SK-N-SH (cell line): Measurements from ENCODE around the gene OCSTAMP. TPM values are rescaled to one million over a fixed set of nuclear protein-coding genes. Genes with fewer than 3 reads are reported as not detected.

Experiments
- CTCF ChIA-PET: fragments of 300-600, 350-600 bp; formaldehyde crosslinking; extraction: SDS; loops from one replicate; lab custom pipeline; 2021; lab: Yijun Ruan, JAX
- POLR2A ChIA-PET: fragments of 350-600 bp; sonication (Branson Sonifier 250); formaldehyde crosslinking; extraction: SDS; loops from one replicate; lab custom pipeline; 2020; ENCODE audit warnings: antibody characterized with exemption, inconsistent platforms; lab: Yijun Ruan, JAX
- DNase-seq: peaks from one replicate; pipeline ENCODE4 v3.0.0; 2012
- H2AFZ ChIP-seq: fragments of 200-600 bp; sonication (generic); 2 replicates; pipeline ENCODE4 v1.8.1; 2016; ENCODE audit warnings: antibody characterized with exemption, mild to moderate bottlenecking, low read depth
- H3F3A ChIP-seq: fragments of 200-600 bp; sonication (generic); replicated peaks from 2 replicates; pipeline ENCODE3; 2016; ENCODE audit warnings: antibody characterized with exemption, mild to moderate bottlenecking; ENCODE audit not compliant: insufficient read depth
- H3K27ac ChIP-seq, 2 experiments: fragments of 200-500 bp in 1 of 2; fragments of 200-600 bp in 1 of 2; sonication (Bioruptor generic) in 1 of 2; sonication (generic), shearing (Covaris generic) in 1 of 2; 2 replicates each; pipeline versions ENCODE4 v1.5.1 to v1.6.1; 2014 to 2016; ENCODE audit warnings: low read depth in 2 of 2, inconsistent platforms in 1 of 2, low read length in 1 of 2, mild to moderate bottlenecking in 1 of 2, mixed read lengths in 1 of 2
- H3K27me3 ChIP-seq: fragments of 200-600 bp; sonication (generic), shearing (Covaris generic); 2 replicates; pipeline ENCODE4 v1.6.1; 2016; ENCODE audit warnings: mixed run types; ENCODE audit not compliant: insufficient read depth
- H3K36me3 ChIP-seq, 2 experiments: fragments of 200-500 bp in 1 of 2; fragments of 200-600 bp in 1 of 2; sonication (Bioruptor generic) in 1 of 2; sonication (generic) in 1 of 2; replicated peaks in 1 of 2; 2 replicates each; pipeline versions ENCODE3 to v1.5.1; 2014 to 2016; ENCODE audit warnings: low read length in 1 of 2, mild to moderate bottlenecking in 1 of 2; ENCODE audit not compliant: insufficient read depth in 2 of 2, control insufficient read depth in 1 of 2
- H3K4me1 ChIP-seq, 2 experiments: fragments of 200-500 bp in 1 of 2; fragments of 200-600 bp in 1 of 2; sonication (Bioruptor generic) in 1 of 2; sonication (generic), shearing (Covaris generic) in 1 of 2; 2 replicates each; pipeline versions ENCODE4 v1.5.1 to v1.6.1; 2014 to 2016; ENCODE audit warnings: low read depth in 1 of 2, low read length in 1 of 2, mixed run types in 1 of 2; ENCODE audit not compliant: insufficient read depth in 2 of 2, control insufficient read depth in 1 of 2
- H3K4me2 ChIP-seq: fragments of 200-600 bp; sonication (generic), shearing (Covaris generic); 2 replicates; pipeline ENCODE4 v1.6.1; 2017; ENCODE audit warnings: mixed run types
- H3K4me3 ChIP-seq, 2 experiments: fragments of 200-500 bp in 1 of 2; fragments of 200-600 bp in 1 of 2; sonication (Bioruptor generic) in 1 of 2; sonication (generic), shearing (Covaris generic) in 1 of 2; 2 replicates each; pipeline versions ENCODE4 v1.5.1 to v1.8.1; 2014 to 2016; ENCODE audit warnings: low read depth in 2 of 2, inconsistent platforms in 1 of 2, low read length in 1 of 2, mild to moderate bottlenecking in 1 of 2, mixed read lengths in 1 of 2, moderate library complexity in 1 of 2
- H3K79me2 ChIP-seq: fragments of 200-600 bp; sonication (generic); 2 replicates; pipeline ENCODE4 v1.8.1; 2017; ENCODE audit warnings: mild to moderate bottlenecking; ENCODE audit not compliant: insufficient read depth
- H3K9ac ChIP-seq: fragments of 200-600 bp; sonication (generic); 2 replicates; pipeline ENCODE4 v1.6.1; 2017; ENCODE audit warnings: mixed run types
- H3K9me2 ChIP-seq: fragments of 200-600 bp; sonication (generic); 2 replicates; pipeline ENCODE4 v1.6.1; 2017; ENCODE audit warnings: mixed run types
- H3K9me3 ChIP-seq: fragments of 200-600 bp; sonication (generic); 2 replicates; pipeline ENCODE4 v1.6.1; 2017; ENCODE audit warnings: mixed run types, mild to moderate bottlenecking, moderate library complexity
- H4K20me1 ChIP-seq: fragments of 200-600 bp; sonication (generic); 2 replicates; pipeline ENCODE4 v1.6.1; 2017; ENCODE audit warnings: mild to moderate bottlenecking, mixed run types; ENCODE audit not compliant: insufficient read depth
- FOSL2 ChIP-seq: IDR thresholded peaks from 2 replicates; pipeline ENCODE4 v1.4.0; 2012; ENCODE audit warnings: low read depth, mild to moderate bottlenecking, moderate library complexity, borderline replicate concordance
- FOXJ3 ChIP-seq: sonication (generic); formaldehyde crosslinking; IDR thresholded peaks from 2 replicates; pipeline ENCODE4 v1.5.1; 2020; ENCODE audit warnings: mild to moderate bottlenecking, missing genetic modification reagents
- FOXM1 ChIP-seq: IDR thresholded peaks from 2 replicates; pipeline ENCODE4 v1.4.0; 2012; ENCODE audit warnings: low read depth, mild to moderate bottlenecking
- GATA2 ChIP-seq: sonication (generic); formaldehyde crosslinking; IDR thresholded peaks from 2 replicates; pipeline ENCODE4 v1.5.0; 2020; ENCODE audit warnings: mild to moderate bottlenecking, missing genetic modification reagents
- JUND ChIP-seq: IDR thresholded peaks from 2 replicates; pipeline ENCODE4 v1.4.0; 2012
- MEF2A ChIP-seq: IDR thresholded peaks from 2 replicates; pipeline ENCODE4 v1.4.0; 2012; ENCODE audit warnings: low read depth, borderline replicate concordance
- POLR2AphosphoS5 ChIP-seq: IDR thresholded peaks from 2 replicates; pipeline ENCODE4 v1.6.1; 2012; ENCODE audit warnings: low read depth, low read length
- RCOR1 ChIP-seq: fragments of 150-350 bp; IDR thresholded peaks from 2 replicates; pipeline ENCODE4 v1.6.1; 2017; ENCODE audit warnings: antibody characterized with exemption, low read length
- RFX5 ChIP-seq: IDR thresholded peaks from 2 replicates; pipeline ENCODE4 v1.6.1; 2012; ENCODE audit warnings: mild to moderate bottlenecking, improper control_type of control experiment, low read length
- RXRA ChIP-seq: IDR thresholded peaks from 2 replicates; pipeline ENCODE4 v1.4.0; 2012; ENCODE audit warnings: low read depth, mild to moderate bottlenecking, borderline replicate concordance
- SIN3A ChIP-seq: IDR thresholded peaks from 2 replicates; pipeline ENCODE4 v1.6.1; 2012; ENCODE audit warnings: low read depth, mild to moderate bottlenecking, low read length, moderate library complexity, borderline replicate concordance
- SMC3 ChIP-seq: IDR thresholded peaks from 2 replicates; pipeline ENCODE4 v1.6.1; 2012; ENCODE audit warnings: low read depth, low read length, improper control_type of control experiment
- TCF12 ChIP-seq: IDR thresholded peaks from 2 replicates; pipeline ENCODE4 v1.4.0; 2012
- TEAD4 ChIP-seq: IDR thresholded peaks from 2 replicates; pipeline ENCODE4 v1.4.0; 2012; ENCODE audit warnings: mild to moderate bottlenecking, borderline replicate concordance; ENCODE audit not compliant: insufficient read depth
- WGBS: methylation state at CpG from one replicate; pipeline ENCODE4 v1.1.6; 2017; ENCODE audit warnings: low lambda C conversion rate; 5-methylcytosine and 5-hydroxymethylcytosine counted together
- polyA plus RNA-seq, 3 experiments: library from polyadenylated mRNA; depleted of rRNA; stranded (reverse); fragments of >200 nt; gene quantifications; 2 replicates each; pipeline ENCODE4 v1.2.3, GENCODE V29; 2012
- TF ChIP-seq, protein P1 (sequence below): IDR thresholded peaks from 2 replicates; pipeline ENCODE4 v1.4.0; 2012; ENCODE audit warnings: low read depth, borderline replicate concordance
- TF ChIP-seq, protein P2 (sequence below): IDR thresholded peaks from 2 replicates; pipeline ENCODE4 v1.6.1; 2012; ENCODE audit warnings: mild to moderate bottlenecking, low read depth, low read length, moderate library complexity
- TF ChIP-seq, protein P3 (sequence below): fragments of 150-350 bp; IDR thresholded peaks from 2 replicates; pipeline ENCODE4 v1.6.1; 2017; ENCODE audit warnings: antibody characterized with exemption, low read length, low read depth, borderline replicate concordance
- TF ChIP-seq, protein P4 (sequence below): fragments of 200-600 bp; sonication (generic); IDR thresholded peaks from 2 replicates; pipeline ENCODE4 v1.6.1; 2017; ENCODE audit warnings: antibody characterized with exemption, mild to moderate bottlenecking, moderate library complexity
- TF ChIP-seq, protein P5 (sequence below): IDR thresholded peaks from 2 replicates; pipeline ENCODE4 v1.4.0; 2012; ENCODE audit warnings: low read depth

The OCSTAMP gene
- polyA plus RNA-seq, 1 of the 3 experiments (the other 2 are of a cell fraction): not detected

DNA sequence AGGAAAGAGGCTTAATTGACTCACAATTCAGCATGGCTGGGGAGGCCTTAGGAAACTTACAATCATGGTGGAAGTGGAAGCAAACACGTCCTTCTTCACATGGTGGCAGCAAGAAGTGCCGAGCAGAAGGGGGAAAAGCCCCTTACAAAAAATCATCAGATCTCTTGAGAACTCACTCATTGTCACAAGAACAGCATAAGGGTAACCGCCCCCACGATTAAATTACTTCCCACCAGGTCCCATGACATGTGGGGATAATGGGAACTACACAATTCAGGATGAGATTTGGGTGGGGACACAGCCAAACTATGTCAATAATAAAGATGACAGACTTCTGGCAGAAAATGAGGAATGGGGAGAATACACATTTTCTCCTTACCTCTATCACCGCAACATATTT is 20.5 kb upstream of the OCSTAMP start:
- Histone ChIP-seq H3K4me1 (peaks cover 0 to 35% of the 10 kb centered on the region in 2 experiments; a peak in 1 of 4 replicates), H3K9me3 (no peaks in the 10 kb centered on the region), H3K9me2 (no peaks in the 10 kb centered on the region), H4K20me1 (no peaks in the 10 kb centered on the region), H3K79me2 (no peaks in the 10 kb centered on the region), H3K27ac (no peak overlapping the region), H3K4me2 (no peak overlapping the region), H3F3A (no peaks in the 10 kb centered on the region), H3K4me3 (no peak overlapping the region), H2AFZ (no peak overlapping the region), H3K9ac (no peak overlapping the region), H3K27me3 (no peaks in the 10 kb centered on the region), H3K36me3 (no peaks in the 10 kb centered on the region)
- ChIA-PET CTCF (interaction anchor here (3.4 to 4.3 kb wide), 2 partner anchors 9 to 110 kb away, joined by 15 to 21 read pairs; no protein-coding TSS in a partner anchor), POLR2A (no interaction called here)
- WGBS: 60% methylated on average over 5 of the region's 5 CpGs
- TF ChIP-seq FOXM1 (no peak), TEAD4 (no peak), RFX5 (no peak), FOSL2 (no peak), MEF2A (no peak), RXRA (no peak), SMC3 (no peak), TCF12 (no peak), POLR2AphosphoS5 (no peak), RCOR1 (no peak), FOXJ3 (CRISPR knock-in tag) (no peak), GATA2 (CRISPR knock-in tag) (no peak), JUND (no peak), SIN3A (no peak)
- TF ChIP-seq, protein P1, sequence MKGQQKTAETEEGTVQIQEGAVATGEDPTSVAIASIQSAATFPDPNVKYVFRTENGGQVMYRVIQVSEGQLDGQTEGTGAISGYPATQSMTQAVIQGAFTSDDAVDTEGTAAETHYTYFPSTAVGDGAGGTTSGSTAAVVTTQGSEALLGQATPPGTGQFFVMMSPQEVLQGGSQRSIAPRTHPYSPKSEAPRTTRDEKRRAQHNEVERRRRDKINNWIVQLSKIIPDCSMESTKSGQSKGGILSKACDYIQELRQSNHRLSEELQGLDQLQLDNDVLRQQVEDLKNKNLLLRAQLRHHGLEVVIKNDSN: no peak
- TF ChIP-seq, protein P2, sequence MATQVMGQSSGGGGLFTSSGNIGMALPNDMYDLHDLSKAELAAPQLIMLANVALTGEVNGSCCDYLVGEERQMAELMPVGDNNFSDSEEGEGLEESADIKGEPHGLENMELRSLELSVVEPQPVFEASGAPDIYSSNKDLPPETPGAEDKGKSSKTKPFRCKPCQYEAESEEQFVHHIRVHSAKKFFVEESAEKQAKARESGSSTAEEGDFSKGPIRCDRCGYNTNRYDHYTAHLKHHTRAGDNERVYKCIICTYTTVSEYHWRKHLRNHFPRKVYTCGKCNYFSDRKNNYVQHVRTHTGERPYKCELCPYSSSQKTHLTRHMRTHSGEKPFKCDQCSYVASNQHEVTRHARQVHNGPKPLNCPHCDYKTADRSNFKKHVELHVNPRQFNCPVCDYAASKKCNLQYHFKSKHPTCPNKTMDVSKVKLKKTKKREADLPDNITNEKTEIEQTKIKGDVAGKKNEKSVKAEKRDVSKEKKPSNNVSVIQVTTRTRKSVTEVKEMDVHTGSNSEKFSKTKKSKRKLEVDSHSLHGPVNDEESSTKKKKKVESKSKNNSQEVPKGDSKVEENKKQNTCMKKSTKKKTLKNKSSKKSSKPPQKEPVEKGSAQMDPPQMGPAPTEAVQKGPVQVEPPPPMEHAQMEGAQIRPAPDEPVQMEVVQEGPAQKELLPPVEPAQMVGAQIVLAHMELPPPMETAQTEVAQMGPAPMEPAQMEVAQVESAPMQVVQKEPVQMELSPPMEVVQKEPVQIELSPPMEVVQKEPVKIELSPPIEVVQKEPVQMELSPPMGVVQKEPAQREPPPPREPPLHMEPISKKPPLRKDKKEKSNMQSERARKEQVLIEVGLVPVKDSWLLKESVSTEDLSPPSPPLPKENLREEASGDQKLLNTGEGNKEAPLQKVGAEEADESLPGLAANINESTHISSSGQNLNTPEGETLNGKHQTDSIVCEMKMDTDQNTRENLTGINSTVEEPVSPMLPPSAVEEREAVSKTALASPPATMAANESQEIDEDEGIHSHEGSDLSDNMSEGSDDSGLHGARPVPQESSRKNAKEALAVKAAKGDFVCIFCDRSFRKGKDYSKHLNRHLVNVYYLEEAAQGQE: no peak
- TF ChIP-seq, protein P3, sequence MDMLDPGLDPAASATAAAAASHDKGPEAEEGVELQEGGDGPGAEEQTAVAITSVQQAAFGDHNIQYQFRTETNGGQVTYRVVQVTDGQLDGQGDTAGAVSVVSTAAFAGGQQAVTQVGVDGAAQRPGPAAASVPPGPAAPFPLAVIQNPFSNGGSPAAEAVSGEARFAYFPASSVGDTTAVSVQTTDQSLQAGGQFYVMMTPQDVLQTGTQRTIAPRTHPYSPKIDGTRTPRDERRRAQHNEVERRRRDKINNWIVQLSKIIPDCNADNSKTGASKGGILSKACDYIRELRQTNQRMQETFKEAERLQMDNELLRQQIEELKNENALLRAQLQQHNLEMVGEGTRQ: no peak
- TF ChIP-seq, protein P4, sequence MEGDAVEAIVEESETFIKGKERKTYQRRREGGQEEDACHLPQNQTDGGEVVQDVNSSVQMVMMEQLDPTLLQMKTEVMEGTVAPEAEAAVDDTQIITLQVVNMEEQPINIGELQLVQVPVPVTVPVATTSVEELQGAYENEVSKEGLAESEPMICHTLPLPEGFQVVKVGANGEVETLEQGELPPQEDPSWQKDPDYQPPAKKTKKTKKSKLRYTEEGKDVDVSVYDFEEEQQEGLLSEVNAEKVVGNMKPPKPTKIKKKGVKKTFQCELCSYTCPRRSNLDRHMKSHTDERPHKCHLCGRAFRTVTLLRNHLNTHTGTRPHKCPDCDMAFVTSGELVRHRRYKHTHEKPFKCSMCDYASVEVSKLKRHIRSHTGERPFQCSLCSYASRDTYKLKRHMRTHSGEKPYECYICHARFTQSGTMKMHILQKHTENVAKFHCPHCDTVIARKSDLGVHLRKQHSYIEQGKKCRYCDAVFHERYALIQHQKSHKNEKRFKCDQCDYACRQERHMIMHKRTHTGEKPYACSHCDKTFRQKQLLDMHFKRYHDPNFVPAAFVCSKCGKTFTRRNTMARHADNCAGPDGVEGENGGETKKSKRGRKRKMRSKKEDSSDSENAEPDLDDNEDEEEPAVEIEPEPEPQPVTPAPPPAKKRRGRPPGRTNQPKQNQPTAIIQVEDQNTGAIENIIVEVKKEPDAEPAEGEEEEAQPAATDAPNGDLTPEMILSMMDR: no peak
- TF ChIP-seq, protein P5, sequence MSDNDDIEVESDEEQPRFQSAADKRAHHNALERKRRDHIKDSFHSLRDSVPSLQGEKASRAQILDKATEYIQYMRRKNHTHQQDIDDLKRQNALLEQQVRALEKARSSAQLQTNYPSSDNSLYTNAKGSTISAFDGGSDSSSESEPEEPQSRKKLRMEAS: no peak
- DNase-seq: no peak
